Mesenteric fat pad (tissue), 1 donor: ENCODE measurements around the gene NR1H4. TPM values are rescaled to one million over a fixed set of nuclear protein-coding genes. Genes with fewer than 3 reads are reported as not detected.
"Not testable (repeated sequence)": the region's sequence is repeated elsewhere in the genome, so short reads cannot be mapped to it uniquely, and the experiment has no call there.

Experiments
- DNase-seq: peaks from one replicate; pipeline ENCODE4 v3.0.0-alpha.2; 2020; ENCODE audit warnings: low spot score
- long read RNA-seq: library from polyadenylated mRNA; unstranded; transcript quantifications from one replicate; pipeline ENCODE4 v2.0.0, GENCODE V29; 2020
- total RNA-seq: library from RNA; stranded (reverse); fragmentation: NEBNext Ultra II Directional; extraction: Animal tissue kit (Norgen Biotek cat#: 25700); gene quantifications from one replicate; pipeline ENCODE4 v1.2.1, GENCODE V29; 2021
- donor health status: DM: yes; HTN: yes; CAD: no.

The NR1H4 gene
- total RNA-seq: not detected
- long read RNA-seq: 0 reads

DNA sequence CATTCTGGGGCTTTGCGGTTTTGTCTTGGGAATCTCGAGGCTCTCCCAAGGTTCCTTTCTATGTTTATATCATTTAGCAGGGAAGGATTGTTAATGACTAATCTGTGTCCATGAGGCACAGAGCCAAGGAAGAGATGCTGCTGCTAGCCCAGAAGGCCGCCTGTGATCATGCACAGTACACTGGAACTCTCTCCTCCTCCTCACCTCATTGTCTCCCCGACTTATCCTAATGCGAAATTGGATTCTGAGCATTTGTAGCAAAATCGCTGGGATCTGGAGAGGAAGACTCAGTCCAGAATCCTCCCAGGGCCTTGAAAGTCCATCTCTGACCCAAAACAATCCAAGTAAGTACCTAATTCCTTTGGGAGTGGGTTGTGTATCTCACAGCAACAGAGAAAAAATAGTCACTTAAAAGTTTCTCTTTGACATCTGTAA is at the start of gene NR1H4:
NR1H4 (plus strand) TSS at position 151 of the 435 bp plus-strand sequence. CDS start 19,458 bp downstream, outside the sequence.
- no peak for DNase-seq

DNA sequence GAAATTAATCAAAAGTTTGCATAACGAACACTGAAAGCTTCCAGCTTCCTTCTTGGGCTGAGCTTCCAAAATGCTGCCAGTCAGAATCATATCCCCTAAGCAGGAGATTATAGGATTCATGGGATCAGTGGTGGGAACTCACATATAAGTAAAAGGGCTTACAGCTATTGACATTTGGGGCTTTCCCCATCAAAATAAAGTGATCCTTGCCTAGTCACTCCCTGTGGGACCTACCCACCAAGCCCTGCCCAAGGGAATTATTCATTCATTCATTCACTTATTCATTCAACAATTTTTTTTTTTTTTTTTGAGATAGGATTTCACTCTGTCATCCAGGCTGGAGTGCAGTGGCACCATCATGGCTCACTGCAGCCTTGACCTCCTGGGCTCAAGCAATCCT is 47.5 kb upstream of the NR1H4 start:
- no peak for DNase-seq

DNA sequence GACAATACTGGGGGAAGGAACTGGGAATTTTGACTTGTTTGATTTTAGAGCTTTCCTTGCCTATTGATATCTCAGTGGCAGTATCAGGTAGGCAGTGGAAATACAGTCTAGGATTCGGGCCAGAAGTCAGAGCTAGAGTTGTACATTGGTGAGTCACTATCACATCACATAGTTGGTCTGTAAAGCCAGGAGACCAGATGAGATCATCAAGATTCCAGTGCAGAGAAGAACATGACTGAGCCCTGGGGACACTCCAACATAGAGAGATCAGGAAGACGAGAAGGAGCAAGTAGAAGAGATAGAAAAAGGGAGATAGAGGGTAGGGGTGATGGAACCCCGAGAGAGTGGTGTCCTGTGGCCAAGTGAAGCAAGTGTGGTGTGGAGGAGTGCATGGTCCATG is 46.6 kb upstream of the NR1H4 start:
- no peak for DNase-seq

DNA sequence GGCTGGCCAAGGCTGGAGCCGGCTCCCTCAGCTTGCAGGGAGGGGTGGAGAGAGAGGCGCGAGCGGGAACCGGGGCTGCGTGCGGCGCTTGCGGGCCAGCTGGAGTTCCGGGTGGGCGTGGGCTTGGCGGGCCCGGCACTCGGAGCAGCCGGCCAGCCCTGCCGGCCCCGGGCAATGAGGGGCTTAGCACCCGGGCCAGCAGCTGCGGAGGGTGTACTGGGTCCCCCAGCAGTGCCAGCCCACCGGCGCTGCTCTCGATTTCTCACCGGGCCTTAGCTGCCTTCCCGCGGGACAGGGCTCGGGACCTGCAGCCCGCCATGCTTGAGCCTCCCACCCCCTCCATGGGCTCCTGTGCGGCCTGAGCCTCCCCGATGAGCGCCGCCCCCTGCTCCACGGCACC is 43.4 kb upstream of the NR1H4 start:
- not testable (repeated sequence) for DNase-seq

DNA sequence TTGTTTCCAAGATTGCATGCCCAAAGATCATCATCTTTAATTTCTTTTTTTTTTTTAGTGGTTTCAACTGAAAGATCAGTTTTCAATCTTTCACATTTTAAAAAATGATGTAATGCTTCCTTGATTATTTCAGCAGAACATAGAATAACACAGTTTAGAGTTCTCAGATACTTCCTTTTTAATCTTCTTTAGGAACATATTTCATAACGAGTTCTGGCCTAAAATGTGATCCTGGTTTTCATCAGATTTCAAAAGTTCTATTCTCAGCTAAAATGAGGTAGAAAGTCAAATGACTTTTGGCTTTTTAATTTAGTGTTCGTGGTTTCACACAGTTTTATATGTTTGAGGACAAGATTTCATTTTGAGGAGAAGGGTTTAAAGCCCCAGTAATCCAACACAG is 40.0 kb upstream of the NR1H4 start:
- no peak for DNase-seq

DNA sequence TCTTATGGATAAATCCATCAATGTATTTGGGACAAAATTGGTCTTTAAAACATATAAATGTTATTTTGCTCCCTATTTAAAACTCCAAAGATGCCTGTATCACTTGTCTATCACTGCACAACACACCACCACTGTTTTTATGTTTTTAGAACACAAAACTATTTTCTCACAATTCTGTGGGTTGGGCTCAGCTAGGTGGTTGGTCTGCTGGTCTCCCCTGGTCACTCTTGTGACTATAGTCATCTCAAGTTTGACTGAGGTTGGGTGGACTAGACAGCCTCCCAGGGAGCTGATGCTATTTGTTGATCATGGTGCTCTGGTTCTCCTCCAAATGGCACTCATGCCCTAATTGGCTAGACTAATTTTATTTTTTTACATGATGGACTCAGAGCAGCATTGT is 39.5 kb upstream of the NR1H4 start:
- DNase-seq: no peak

DNA sequence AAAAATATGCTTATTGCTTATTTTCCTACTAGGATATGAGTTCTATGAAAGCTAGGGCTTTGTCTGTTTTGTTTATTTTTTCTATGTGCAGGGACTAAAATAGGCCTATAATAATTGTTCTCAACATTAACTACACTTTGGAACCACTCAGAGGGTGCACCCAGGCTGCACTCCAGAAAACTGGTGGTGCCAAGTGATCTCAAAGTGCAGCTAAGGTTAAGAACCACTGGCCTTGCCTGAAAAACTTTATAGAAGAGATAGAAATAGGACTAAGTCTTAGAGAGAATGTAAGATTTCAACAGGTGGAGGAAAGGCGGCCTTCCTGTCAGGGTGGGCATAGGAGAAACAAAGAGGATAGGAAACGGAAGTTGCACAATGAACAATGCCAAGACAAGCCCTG is 37.7 kb upstream of the NR1H4 start:
- DNase-seq: no peak

DNA sequence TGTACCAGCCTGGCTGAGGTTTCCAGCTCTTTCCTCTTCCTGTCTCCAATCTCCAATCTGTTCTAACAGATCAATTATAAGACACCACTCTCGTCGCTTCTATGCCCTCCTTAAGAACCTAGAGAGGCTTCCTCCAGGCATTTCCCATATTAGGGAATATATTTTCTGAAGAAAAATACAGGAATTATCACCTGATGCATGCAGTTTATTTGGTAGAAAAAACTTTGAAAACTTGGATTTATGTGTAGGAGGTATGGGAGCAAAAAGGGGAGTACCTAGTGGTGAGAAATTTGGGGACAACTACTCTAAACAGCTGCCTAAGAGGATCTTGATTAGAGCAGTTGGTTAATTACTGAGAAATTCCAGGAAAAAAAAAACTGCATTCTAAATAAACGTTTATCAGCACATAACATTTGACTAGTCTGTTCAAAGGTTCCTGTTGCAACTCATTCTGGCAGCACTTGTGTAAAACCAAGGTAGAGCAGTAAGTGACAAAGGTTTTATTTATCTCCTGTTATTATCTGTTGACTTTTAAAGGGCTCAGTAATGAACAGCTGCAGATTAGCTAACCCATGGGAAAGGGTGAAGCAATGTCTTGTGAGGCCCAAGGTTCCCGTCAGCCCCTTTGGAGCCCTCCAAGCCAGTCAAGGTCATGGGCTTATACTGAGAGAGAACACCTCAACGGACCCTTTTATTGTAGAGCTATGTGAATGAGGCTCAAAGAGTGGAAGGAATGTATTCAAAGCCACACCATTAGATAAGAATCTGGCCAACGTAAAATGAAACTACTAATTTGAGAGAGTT is 36.4 kb upstream of the NR1H4 start:
- DNase-seq: no peak

DNA sequence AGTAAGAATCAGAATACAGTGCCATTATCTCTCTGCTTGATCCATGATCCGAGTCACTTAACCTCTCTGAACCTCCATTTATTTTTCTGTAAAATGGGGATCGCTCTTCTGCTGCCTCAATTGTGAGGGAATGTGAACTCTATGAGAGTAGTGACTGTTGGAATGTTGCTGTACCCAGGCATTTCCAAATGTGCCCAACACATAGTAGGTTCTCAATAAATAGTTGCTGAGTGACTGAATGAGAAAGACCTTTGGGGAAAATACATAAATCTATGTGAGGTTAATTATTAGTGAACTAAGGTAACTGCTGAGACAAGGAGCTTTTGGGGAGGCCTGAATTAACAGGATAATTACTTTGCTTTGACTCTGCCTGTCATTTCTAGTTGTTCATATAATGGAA is 33.9 kb upstream of the NR1H4 start:
- no peak for DNase-seq

DNA sequence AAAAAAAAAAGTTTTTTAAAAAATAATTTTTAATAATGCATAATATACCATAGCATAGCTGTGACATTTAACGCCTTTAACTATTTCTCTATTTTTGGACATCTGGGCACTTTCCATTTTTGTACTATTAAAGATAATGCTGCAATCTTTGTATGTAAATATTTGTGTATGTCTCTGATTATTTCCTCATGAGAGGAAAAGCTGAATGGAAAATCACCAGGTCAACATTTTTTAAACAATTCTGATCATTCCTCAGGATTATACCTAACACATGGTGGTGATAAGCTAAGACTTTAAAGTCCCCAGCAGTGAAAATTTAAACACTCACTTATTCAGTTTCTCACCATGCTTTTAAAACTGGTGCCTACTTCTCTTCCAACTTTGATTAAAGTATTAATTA is 31.3 kb upstream of the NR1H4 start:
- no peak for DNase-seq

DNA sequence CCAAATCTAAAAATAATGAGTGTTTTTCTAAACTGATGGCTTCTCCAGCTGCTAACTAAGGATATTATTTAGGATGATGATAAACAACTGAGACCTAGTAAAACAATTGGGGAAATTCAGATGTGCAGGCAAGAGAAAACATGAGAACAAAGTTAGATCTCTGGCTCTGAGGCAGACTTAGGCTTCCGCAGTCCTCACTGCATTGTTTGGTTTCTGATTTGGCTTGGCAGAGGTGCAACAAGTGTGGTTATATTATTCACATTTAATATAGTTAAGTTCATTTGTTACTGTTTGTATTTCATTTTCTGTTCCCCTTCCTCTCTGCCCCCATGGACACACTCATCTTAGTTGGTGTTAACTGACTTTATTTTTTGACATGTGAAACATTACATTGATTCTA is 30.2 kb upstream of the NR1H4 start:
- DNase-seq: no peak

DNA sequence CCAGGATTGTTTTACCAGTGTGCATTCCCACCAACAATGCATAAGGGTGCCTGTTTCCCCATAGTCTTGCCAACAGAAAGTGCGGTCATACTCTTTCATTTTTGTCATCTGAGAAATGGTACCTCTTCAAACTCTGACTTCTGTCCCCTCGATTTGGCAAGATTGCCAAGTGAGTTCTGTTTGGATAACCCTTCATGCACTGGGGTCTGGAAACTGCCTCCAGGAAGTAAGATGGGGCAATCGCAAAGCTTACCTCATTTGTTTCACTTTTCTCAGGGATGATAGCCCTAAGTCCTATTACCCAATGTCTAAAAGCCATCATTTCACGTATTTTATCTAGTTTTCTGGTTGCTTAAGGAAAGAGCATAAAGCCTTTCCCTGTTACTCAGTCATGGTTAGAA is 28.6 kb upstream of the NR1H4 start:
- DNase-seq: no peak

DNA sequence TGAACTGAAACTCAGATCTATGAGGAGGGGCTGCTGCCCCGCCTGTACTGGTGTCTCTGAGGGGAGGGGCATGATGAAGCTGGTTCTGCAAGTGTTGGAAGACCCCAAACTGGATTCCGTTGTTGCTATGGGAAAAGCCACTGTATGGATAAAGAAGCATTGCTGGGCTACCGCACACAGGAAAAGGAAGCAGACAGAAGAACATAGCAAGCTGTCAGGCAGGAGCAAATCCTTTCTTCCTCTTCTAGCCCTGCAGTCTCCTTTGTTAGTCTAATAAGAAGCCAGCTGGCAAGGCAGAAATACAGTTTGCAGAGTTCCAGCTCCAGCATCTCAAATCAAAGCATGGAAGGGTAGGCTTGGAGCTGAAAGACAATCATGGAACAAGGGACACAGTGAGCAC is 26.3 kb upstream of the NR1H4 start:
- no peak for DNase-seq

DNA sequence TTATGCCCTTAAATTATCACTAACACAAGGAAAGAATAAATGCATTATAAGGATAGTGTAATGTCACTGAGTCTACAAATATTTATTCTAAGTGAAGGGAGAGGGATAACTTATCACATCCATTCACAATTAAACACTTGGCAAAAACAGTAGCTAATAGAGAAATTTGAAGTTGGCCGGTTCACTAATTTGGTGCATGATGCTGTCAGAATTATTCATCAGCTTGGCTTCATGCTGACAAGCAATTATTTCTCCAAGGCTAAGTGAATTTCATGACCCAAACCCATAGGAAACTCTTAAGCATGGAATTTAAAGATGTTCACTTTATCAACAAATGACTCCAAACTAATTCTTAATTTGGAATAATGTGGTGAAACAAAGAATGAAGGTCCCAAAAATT is 25.0 kb upstream of the NR1H4 start:
- no peak for DNase-seq

DNA sequence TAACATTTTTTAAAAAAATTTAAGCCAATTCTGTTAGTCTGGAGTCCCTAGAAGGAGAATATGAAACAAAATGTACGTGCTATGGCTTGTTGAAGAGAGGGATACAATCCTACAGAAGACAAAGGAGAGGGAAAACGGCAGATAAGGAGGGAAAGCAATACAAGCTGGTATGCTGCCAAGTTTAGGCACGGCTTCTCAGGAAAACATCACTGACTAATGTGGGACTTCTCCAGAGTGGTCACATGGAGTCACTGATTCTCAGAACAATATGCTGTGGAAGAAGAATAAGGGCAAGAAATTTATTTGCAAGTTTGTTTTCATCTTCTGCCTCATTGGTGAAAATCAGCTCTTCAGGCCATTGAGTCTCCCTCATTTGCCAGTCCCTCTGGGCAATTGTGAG is 22.9 kb upstream of the NR1H4 start:
- DNase-seq: no peak

DNA sequence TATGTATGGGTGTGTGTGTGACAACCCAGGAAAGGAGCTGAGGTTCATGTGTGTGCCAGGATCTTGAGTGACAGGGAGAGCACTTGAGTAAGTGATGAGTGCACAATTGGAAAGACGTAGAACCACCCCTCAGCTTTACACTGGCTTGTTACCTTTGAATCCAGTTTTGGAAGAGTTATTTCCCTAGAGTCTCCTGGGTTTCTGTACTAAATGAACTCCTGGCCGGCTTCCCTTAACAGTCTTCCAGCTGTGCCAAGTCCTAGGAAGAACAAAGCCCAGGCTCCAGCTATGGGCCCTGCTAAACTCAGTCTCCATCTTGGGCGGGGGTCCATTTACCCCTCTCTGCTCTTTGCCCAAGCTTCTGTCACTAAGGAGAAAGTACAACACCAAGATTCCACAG is 19.7 kb upstream of the NR1H4 start:
- DNase-seq: no peak

DNA sequence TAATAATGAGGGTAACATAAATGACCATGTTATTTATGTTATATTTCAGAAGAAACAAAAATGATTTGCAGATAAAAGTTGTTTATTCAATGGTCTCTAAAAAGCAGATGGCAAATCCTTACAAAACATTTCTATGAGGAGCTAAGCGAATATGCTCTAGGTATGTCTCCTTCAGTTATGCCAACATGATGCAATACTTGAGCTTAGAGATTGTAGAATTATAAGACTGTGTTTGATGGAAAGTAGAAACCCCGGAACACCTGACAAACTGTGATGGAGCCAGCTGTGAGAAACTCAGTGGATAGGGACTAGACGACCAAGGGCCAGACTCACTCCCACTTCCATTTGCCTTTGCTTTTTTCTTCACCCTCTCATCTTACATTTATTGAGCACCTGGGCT is 17.8 kb upstream of the NR1H4 start:
- DNase-seq: no peak

DNA sequence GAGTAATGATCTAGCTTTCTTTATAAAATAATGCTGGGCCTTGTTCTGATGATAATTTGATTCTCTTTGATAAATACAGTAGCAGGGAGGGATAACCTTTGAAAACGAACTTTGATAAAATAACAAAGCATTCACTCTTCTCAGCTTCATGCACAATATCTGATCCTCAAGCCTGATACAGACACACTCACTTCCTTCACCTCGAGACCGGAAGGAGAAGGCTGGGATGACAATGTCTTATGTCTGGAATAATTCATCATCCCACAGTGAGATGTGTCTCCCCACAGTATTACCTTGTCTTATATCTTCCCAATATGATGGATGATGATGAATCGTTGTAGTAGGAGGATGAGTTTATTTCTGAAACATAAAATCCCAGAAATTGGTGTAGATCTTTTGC is 15.5 kb upstream of the NR1H4 start:
- DNase-seq: no peak

DNA sequence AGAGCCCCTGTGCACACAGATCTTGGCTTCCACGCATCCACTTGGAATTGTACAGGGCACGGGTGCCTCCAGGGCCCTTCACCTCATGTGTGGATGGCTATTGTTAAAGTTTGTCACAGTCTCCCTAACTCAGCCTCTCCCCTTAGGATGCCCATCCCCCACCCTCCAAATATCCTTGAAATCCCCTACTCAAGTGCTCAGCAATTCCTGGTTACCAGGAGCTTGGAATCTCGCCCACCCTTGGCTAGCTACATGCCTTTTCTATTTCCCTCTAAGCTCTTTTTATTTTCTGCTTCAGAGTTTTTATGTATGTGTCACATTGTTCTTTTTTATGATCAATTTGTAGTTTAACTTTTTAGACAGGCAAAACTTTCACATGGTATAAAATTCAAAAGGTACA is 13.0 kb upstream of the NR1H4 start:
- no peak for DNase-seq

DNA sequence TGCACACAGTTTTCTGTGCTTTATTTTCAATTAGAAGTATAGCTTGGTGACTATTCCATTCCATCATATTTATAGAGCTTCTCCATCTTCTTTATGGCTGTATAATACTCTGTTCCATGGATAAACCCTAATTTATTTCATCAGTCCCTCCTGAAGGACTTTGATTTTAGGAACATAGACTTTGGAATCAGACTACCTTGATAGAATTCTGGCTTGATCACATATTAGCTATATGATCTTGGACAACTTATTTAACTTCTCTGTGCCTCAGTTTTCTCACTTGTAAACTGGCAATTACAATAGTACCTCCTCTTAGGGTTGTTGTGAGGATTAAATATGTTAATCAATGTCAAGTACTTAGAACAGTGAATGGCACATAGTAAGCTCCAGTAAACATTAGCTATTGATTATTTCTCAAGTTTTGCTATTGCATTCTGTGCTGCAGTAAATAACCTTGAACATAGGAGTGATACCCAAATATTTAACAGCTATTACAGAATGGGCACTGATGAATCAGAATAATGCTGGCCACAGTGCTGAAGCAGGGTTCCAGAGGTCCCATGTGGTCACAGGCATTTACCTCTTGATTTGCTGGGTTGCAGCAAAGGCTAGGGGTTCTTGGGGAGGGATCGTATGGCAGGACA is 12.2 kb upstream of the NR1H4 start:
- DNase-seq: no peak

DNA sequence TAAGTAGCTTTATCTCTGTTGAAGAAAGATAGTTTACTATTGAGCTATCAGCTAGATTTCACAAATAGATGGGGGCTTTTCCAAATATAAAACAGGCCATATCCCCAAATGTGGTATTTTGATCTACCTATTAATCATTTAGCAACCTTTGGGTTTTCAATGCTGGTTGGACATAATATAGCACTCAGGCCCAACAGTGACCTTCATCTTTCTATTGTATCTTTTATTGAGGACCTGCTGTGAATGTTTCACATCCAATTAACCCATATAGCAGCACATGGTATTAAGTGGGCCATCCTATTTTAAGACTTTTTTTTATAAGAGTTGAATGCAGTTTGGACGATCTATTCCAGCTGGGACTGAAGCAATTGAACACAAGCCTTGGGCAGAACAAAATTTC is 10.0 kb upstream of the NR1H4 start:
- no peak for DNase-seq

DNA sequence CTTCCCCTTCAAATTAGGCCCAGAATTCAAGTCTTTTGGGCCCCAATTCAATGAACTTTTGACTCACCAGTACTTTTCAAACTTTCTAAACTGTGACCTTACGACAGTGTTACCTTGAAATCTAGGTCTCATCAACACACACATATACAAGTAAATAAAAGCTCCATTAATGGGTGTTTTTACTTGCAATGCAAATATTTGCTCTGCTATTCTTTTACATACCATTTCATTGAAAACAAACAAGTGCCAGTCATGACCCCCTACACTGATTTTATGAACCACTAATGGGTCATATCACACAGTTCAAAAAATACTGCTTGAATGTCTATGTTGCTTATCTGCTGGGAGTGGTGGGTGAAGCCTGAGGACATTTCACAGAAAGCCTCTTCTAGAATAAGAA is 9.1 kb upstream of the NR1H4 start:
- no peak for DNase-seq

DNA sequence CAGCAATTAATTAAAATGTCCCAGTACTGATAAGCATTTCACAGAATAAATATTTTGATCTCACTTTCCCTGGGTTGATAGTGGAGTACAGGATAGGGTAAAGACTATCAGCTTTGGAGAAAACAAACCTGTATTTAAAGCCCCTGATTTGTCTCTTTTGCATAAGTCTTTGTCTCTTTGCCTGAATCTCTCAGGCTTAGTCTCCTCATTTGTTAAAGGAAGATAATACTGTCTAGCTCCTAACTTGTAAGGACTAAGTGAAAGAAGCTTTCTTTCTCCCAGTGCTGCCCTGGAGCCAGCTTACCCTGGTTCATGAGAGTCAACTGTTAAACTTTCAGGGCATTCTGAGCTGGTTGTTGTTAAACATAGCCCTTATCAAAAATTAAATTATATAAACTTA is 5.5 kb upstream of the NR1H4 start:
- DNase-seq: no peak
